Measurements from ENCODE around the gene DNAJC30. TPM values are rescaled to one million over a fixed set of nuclear protein-coding genes. Genes with fewer than 3 reads are reported as not detected.
"Not testable (repeated sequence)": the region's sequence is repeated elsewhere in the genome, so short reads cannot be mapped to it uniquely, and the experiment has no call there.

Gene DNAJC30
- total RNA-seq (2014; rRNA removed; shearing (Covaris generic); ENCODE audit: low replicate concordance) = 5.6 and 6.8 TPM in 2 replicates

GRCh38 chr7:73683056-73683787 is at the start of gene DNAJC30, which contains the start of gene BUD23:
Gene DNAJC30, minus strand, starts transcription at chr7:73683453. Its CDS starts 30 bp downstream, at chr7:73683423.
Gene BUD23, plus strand, starts transcription at chr7:73683597. Its CDS starts 29 bp downstream, at chr7:73683626.
- Histone ChIP-seq H3K36me3 (no peaks in the 10 kb centered on the region; the same call in 1 of the 2 replicates), H3K4me3 (peak within 1 kb of the TSS; percentile 84), H3K27me3 (no peaks in the 10 kb centered on the region), H3K9me3 (no peaks in the 10 kb centered on the region)
- peak; percentile 95 for DNase-seq

GRCh38 chr7:73732397-73732796 is 49.1 kb upstream of the DNAJC30 start:
- Histone ChIP-seq H3K9me3 (no peaks in the 10 kb centered on the region), H3K4me3 (no peak overlapping the region), H3K27me3 (no peaks in the 10 kb centered on the region), H3K36me3 (peaks cover 3% of the 10 kb centered on the region; the same call in 1 of the 2 replicates)
- DNase-seq = no peak

- Histone ChIP-seq H3K4me3 (no peak overlapping the region), H3K27me3 (no peaks in the 10 kb centered on the region)
- DNase-seq = no peak
Observed at GRCh38 chr7:73730485-73730884, 47.2 kb upstream of the DNAJC30 start.

GRCh38 chr7:73728551-73728950 is 45.3 kb upstream of the DNAJC30 start:
- DNase-seq = no peak
- Histone ChIP-seq H3K9me3 (no peaks in the 10 kb centered on the region), H3K36me3 (no peaks in the 10 kb centered on the region), H3K4me3 (no peak overlapping the region), H3K27me3 (no peaks in the 10 kb centered on the region)

More at GRCh38 chr7:73730485-73730884, 47.2 kb upstream of the DNAJC30 start:
- H3K9me3 ChIP-seq = no peaks in the 10 kb centered on the region
- no peaks in the 10 kb centered on the region for H3K36me3 ChIP-seq

- H3K36me3 ChIP-seq = no peaks in the 10 kb centered on the region
- H3K9me3 ChIP-seq = no peaks in the 10 kb centered on the region
- no peak overlapping the region for H3K4me3 ChIP-seq
- no peaks in the 10 kb centered on the region for H3K27me3 ChIP-seq
- DNase-seq = no peak
Observed at GRCh38 chr7:73727952-73728351, 44.7 kb upstream of the DNAJC30 start.

GRCh38 chr7:73726083-73726466 is 42.8 kb upstream of the DNAJC30 start:
- no peak for DNase-seq
- no peaks in the 10 kb centered on the region for H3K27me3 ChIP-seq
- H3K9me3 ChIP-seq = no peaks in the 10 kb centered on the region
- H3K36me3 ChIP-seq = no peaks in the 10 kb centered on the region
- H3K4me3 ChIP-seq = no peak overlapping the region

GRCh38 chr7:73723813-73724212 is 40.6 kb upstream of the DNAJC30 start:
- H3K36me3 ChIP-seq = no peaks in the 10 kb centered on the region
- H3K9me3 ChIP-seq = no peaks in the 10 kb centered on the region
- no peaks in the 10 kb centered on the region for H3K27me3 ChIP-seq
- no peak for DNase-seq
- H3K4me3 ChIP-seq = no peak overlapping the region

- DNase-seq = no peak
- no peaks in the 10 kb centered on the region for H3K9me3 ChIP-seq
- no peaks in the 10 kb centered on the region for H3K27me3 ChIP-seq
- H3K4me3 ChIP-seq = no peak overlapping the region
- no peaks in the 10 kb centered on the region for H3K36me3 ChIP-seq
Observed at GRCh38 chr7:73722785-73723184, 39.5 kb upstream of the DNAJC30 start.

GRCh38 chr7:73722182-73722581 is 38.9 kb upstream of the DNAJC30 start:
- not testable (repeated sequence) for H3K27me3 ChIP-seq, H3K4me3 ChIP-seq, DNase-seq, H3K36me3 ChIP-seq, H3K9me3 ChIP-seq

GRCh38 chr7:73721377-73721817 is 38.1 kb upstream of the DNAJC30 start:
- H3K9me3 ChIP-seq = no peaks in the 10 kb centered on the region
- no peaks in the 10 kb centered on the region for H3K27me3 ChIP-seq
- no peaks in the 10 kb centered on the region for H3K36me3 ChIP-seq
- H3K4me3 ChIP-seq = no peak overlapping the region
- DNase-seq = peak; percentile 84

- not testable (repeated sequence) for H3K36me3 ChIP-seq, H3K9me3 ChIP-seq, DNase-seq, H3K4me3 ChIP-seq, H3K27me3 ChIP-seq
Observed at GRCh38 chr7:73720443-73720842, 37.2 kb upstream of the DNAJC30 start.

- no peak for DNase-seq
- no peaks in the 10 kb centered on the region for H3K27me3 ChIP-seq
- H3K36me3 ChIP-seq = no peaks in the 10 kb centered on the region
- peak overlapping the region; percentile 33 for H3K4me3 ChIP-seq
- H3K9me3 ChIP-seq = no peaks in the 10 kb centered on the region
Observed at GRCh38 chr7:73719806-73720169, 36.5 kb upstream of the DNAJC30 start.

GRCh38 chr7:73718905-73719805 is 35.9 kb upstream of the DNAJC30 start, which contains the start of gene STX1A:
Gene STX1A, minus strand, starts transcription at chr7:73719669. Its CDS starts 38 bp downstream, at chr7:73719631.
- Histone ChIP-seq H3K4me3 (peak within 1 kb of the TSS; percentile 65), H3K9me3 (no peaks in the 10 kb centered on the region), H3K27me3 (no peaks in the 10 kb centered on the region), H3K36me3 (no peaks in the 10 kb centered on the region)
- peak; percentile 67 for DNase-seq

GRCh38 chr7:73718438-73718881 is 35.2 kb upstream of the DNAJC30 start:
- no peak for DNase-seq

GRCh38 chr7:73717991-73718405 is 34.7 kb upstream of the DNAJC30 start:
- H3K4me3 ChIP-seq = peak overlapping the region; percentile 65
- DNase-seq = peak; percentile 69

More at GRCh38 chr7:73718438-73718881, 35.2 kb upstream of the DNAJC30 start:
- Histone ChIP-seq H3K4me3 (peak overlapping the region; percentile 65), H3K36me3 (peaks cover under 1% of the 10 kb centered on the region; the same call in 1 of the 2 replicates), H3K9me3 (no peaks in the 10 kb centered on the region), H3K27me3 (no peaks in the 10 kb centered on the region)

GRCh38 chr7:73717025-73717807 is 34.0 kb upstream of the DNAJC30 start:
- no peak for DNase-seq
- H3K4me3 ChIP-seq = no peak overlapping the region

More at GRCh38 chr7:73717991-73718405, 34.7 kb upstream of the DNAJC30 start:
- Histone ChIP-seq H3K36me3 (peaks cover 3% of the 10 kb centered on the region; the same call in 1 of the 2 replicates), H3K27me3 (no peaks in the 10 kb centered on the region), H3K9me3 (no peaks in the 10 kb centered on the region)

More at GRCh38 chr7:73717025-73717807, 34.0 kb upstream of the DNAJC30 start:
- H3K36me3 ChIP-seq = peaks cover 3% of the 10 kb centered on the region; the same call in 1 of the 2 replicates
- no peaks in the 10 kb centered on the region for H3K27me3 ChIP-seq
- no peaks in the 10 kb centered on the region for H3K9me3 ChIP-seq
